PC-9 (cell line): ENCODE measurements around the gene EPHB2. TPM values are rescaled to one million over a fixed set of nuclear protein-coding genes. Genes with fewer than 3 reads are reported as not detected.

Source experiments
- BruUV-seq: library from RNA; stranded (reverse); fragments of 400-500 nt; replicated peaks from 2 replicates; lab custom pipeline; 2021; lab: Mats Ljungman, UMichigan
- CTCF ChIA-PET: fragments of 300-600 bp; sonication (Branson Sonifier 250); formaldehyde crosslinking; loops from one replicate; lab custom pipeline; 2022; ENCODE audit warnings: antibody characterized with exemption; lab: Charles Lee
- POLR2A ChIA-PET: fragments of 300-600 bp; sonication (Branson Sonifier 250); formaldehyde crosslinking; loops from one replicate; lab custom pipeline; 2022; ENCODE audit warnings: antibody characterized with exemption; ENCODE audit not compliant: unreplicated experiment; lab: Charles Lee
- DNase-seq, 2 experiments: peaks; one replicate each; pipeline versions ENCODE4 v3.0.0 to v3.0.0-alpha.2; 2015 to 2022; ENCODE audit warnings: mixed read lengths in 1 of 2
- H2AFZ ChIP-seq: fragments of 200-600 bp; sonication (generic); 2 replicates; pipeline ENCODE4 v1.8.1; 2017; ENCODE audit warnings: antibody characterized with exemption
- H3F3A ChIP-seq: fragments of 200-600 bp; sonication (generic); 2 replicates; pipeline ENCODE4 v1.8.1; 2017; ENCODE audit warnings: antibody characterized with exemption, mild to moderate bottlenecking, low read depth; ENCODE audit not compliant: insufficient read depth
- H3K27ac ChIP-seq: fragments of 200-600 bp; sonication (generic); 2 replicates; pipeline ENCODE4 v1.6.1; 2016; ENCODE audit warnings: mixed run types
- H3K27me3 ChIP-seq: fragments of 200-600 bp; sonication (generic); 2 replicates; pipeline ENCODE4 v1.6.1; 2016; ENCODE audit warnings: low read depth, mixed run types; ENCODE audit not compliant: insufficient read depth
- H3K36me3 ChIP-seq: fragments of 200-600 bp; sonication (generic); 2 replicates; pipeline ENCODE4 v1.6.1; 2016; ENCODE audit warnings: low read depth, mixed run types
- H3K4me1 ChIP-seq: fragments of 200-600 bp; sonication (generic); replicated peaks from 2 replicates; pipeline ENCODE4 v1.6.1; 2016; ENCODE audit warnings: mixed run types; ENCODE audit not compliant: insufficient read depth
- H3K4me2 ChIP-seq: fragments of 200-600 bp; sonication (generic); 2 replicates; pipeline ENCODE4 v1.6.1; 2017; ENCODE audit warnings: mixed run types
- H3K4me3 ChIP-seq: fragments of 200-600 bp; sonication (generic); 2 replicates; pipeline ENCODE4 v1.6.1; 2016; ENCODE audit warnings: mixed run types
- H3K79me2 ChIP-seq: fragments of 200-600 bp; sonication (generic); 2 replicates; pipeline ENCODE4 v1.6.1; 2017; ENCODE audit warnings: low read depth, mixed run types
- H3K9me2 ChIP-seq: fragments of 200-600 bp; sonication (generic); 2 replicates; pipeline ENCODE4 v1.8.1; 2017; ENCODE audit warnings: mild to moderate bottlenecking; ENCODE audit not compliant: insufficient read depth
- H3K9me3 ChIP-seq: fragments of 200-600 bp; sonication (generic); 2 replicates; pipeline ENCODE4 v1.8.1; 2016; ENCODE audit warnings: low read depth; ENCODE audit not compliant: insufficient read depth
- H4K20me1 ChIP-seq: fragments of 200-600 bp; sonication (generic); 2 replicates; pipeline ENCODE4 v1.8.1; 2017; ENCODE audit not compliant: insufficient read depth
- EZH2 ChIP-seq: fragments of 200-600 bp; sonication (generic); IDR thresholded peaks from 2 replicates; pipeline ENCODE4 v1.8.0; 2017; ENCODE audit warnings: antibody characterized with exemption, low read depth
- intact Hi-C: fragments of 100-400 bp; cut with micrococcal nuclease; formaldehyde crosslinking; loops from one replicate; pipeline ENCODE4 v1.10.0; 2022; ENCODE audit not compliant: unreplicated experiment
- total RNA-seq: library from RNA; stranded (reverse); gene quantifications from 2 replicates; pipeline ENCODE4 v1.2.3, GENCODE V29; 2021
- TF ChIP-seq, protein P1 (sequence below): fragments of 200-600 bp; sonication (generic); conservative IDR thresholded peaks from 2 replicates; pipeline ENCODE4 v1.6.1; 2017; ENCODE audit warnings: mixed run types, antibody characterized with exemption, mild to moderate bottlenecking, moderate library complexity

Gene EPHB2
- total RNA-seq, 1 experiment from 2014 or later, result 26.7 TPM

DNA sequence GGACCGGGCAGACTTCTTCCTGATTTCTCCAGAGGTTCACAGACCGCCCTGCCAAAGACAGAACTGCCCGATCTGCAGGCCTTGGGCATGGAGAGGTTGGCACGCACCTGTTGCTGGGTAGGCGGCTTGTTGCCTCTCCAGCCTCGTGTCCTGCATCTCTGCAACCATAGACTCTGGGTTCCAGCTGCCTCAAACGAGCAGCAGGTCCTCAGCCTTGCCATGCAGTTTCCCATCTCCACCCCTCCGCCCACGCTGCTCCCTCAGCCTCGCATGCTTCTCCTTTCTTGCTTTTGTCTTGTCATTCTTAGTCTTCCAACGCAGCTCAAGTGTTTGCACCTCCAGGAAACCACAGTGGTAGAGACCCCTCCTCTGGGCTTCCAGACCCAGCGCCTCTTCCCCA, 135.8 kb downstream of the EPHB2 start:
- BruUV-seq, result no TSS peak
- CTCF ChIA-PET, result no interaction called here
- no peak for DNase-seq

DNA sequence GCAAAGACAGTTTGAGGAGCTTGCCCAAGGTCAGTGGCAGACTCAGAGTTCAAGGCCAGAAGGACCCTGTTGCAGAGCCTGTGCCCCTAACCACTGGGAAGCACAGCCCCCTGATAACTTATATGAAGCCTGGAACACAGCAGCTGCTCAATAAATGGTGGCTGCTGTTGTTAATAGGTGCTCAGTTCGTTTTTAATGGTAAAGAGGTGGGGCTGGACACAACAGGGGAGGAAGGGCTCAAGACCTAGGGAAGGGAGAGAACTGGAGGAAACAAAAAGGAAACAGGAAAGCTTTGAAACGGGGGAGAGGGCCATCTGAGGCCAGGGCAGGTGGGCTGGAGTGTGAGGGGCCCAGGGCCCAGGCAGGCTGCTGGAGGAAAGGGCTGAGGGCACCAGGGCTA, 136.6 kb downstream of the EPHB2 start:
- Histone ChIP-seq H3K4me3 (no peak overlapping the region), H2AFZ (no peak overlapping the region), H3K4me2 (no peak overlapping the region), H3K9me2 (no peaks in the 10 kb centered on the region), H3K79me2 (no peaks in the 10 kb centered on the region), H3K4me1 (no peaks in the 10 kb centered on the region), H4K20me1 (no peaks in the 10 kb centered on the region), H3K36me3 (no peaks in the 10 kb centered on the region), H3F3A (no peaks in the 10 kb centered on the region), H3K27ac (no peak overlapping the region), H3K9me3 (no peaks in the 10 kb centered on the region), H3K27me3 (no peaks in the 10 kb centered on the region)
- BruUV-seq, result no TSS peak
- no peak for TF ChIP-seq EZH2
- TF ChIP-seq, protein P1, sequence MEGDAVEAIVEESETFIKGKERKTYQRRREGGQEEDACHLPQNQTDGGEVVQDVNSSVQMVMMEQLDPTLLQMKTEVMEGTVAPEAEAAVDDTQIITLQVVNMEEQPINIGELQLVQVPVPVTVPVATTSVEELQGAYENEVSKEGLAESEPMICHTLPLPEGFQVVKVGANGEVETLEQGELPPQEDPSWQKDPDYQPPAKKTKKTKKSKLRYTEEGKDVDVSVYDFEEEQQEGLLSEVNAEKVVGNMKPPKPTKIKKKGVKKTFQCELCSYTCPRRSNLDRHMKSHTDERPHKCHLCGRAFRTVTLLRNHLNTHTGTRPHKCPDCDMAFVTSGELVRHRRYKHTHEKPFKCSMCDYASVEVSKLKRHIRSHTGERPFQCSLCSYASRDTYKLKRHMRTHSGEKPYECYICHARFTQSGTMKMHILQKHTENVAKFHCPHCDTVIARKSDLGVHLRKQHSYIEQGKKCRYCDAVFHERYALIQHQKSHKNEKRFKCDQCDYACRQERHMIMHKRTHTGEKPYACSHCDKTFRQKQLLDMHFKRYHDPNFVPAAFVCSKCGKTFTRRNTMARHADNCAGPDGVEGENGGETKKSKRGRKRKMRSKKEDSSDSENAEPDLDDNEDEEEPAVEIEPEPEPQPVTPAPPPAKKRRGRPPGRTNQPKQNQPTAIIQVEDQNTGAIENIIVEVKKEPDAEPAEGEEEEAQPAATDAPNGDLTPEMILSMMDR, result no peak
- ChIA-PET POLR2A (no interaction called here), CTCF (no interaction called here)
- intact Hi-C loops, result no loop called here
- no peak for DNase-seq

More for the DNA sequence above, 135.8 kb downstream of the EPHB2 start:
- no peaks in the 10 kb centered on the region for H3K9me3 ChIP-seq
- H3K9me2 ChIP-seq, result no peaks in the 10 kb centered on the region
- H3K27me3 ChIP-seq, result no peaks in the 10 kb centered on the region
- intact Hi-C loops, result no loop called here
- no peaks in the 10 kb centered on the region for H4K20me1 ChIP-seq
- H3K79me2 ChIP-seq, result no peaks in the 10 kb centered on the region
- no peaks in the 10 kb centered on the region for H3F3A ChIP-seq
- no peak overlapping the region for H3K27ac ChIP-seq
- no peak for TF ChIP-seq EZH2
- TF ChIP-seq, protein P1, result no peak
- H3K4me3 ChIP-seq, result no peak overlapping the region
- H3K4me1 ChIP-seq, result no peaks in the 10 kb centered on the region
- POLR2A ChIA-PET, result no interaction called here
- no peak overlapping the region for H2AFZ ChIP-seq
- H3K4me2 ChIP-seq, result no peak overlapping the region
- H3K36me3 ChIP-seq, result no peaks in the 10 kb centered on the region

DNA sequence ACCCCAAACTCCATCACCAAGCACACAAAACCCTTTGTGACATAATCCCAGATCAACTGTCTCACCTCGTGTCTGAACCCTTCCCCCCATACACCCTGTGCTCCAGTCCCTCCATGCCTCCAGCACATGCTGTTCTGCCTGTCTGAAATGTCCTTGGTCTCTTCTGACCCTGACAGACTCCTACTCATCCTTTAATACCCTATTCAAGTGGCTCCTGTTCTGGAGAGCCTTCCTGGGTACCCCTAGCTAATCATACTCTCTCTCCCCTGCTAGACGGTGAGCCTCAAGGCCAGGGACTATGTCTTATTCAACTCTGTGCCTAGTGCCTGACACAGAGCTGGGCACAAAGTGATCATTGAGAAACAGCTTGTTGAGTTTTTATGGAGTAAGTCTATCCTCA, 137.1 kb downstream of the EPHB2 start:
- POLR2A ChIA-PET, result no interaction called here
- H3K4me2 ChIP-seq, result no peak overlapping the region
- CTCF ChIA-PET, result no interaction called here
- intact Hi-C loops, result no loop called here
- no peaks in the 10 kb centered on the region for H3K27me3 ChIP-seq
- no peaks in the 10 kb centered on the region for H3K9me3 ChIP-seq
- no peak overlapping the region for H2AFZ ChIP-seq
- H3K36me3 ChIP-seq, result no peaks in the 10 kb centered on the region
- DNase-seq, result no peak
- no peak overlapping the region for H3K4me3 ChIP-seq
- no peak overlapping the region for H3K27ac ChIP-seq
- no TSS peak for BruUV-seq
- H3K9me2 ChIP-seq, result no peaks in the 10 kb centered on the region
- H3K4me1 ChIP-seq, result no peaks in the 10 kb centered on the region
- H3F3A ChIP-seq, result no peaks in the 10 kb centered on the region
- TF ChIP-seq, protein P1, result no peak
- no peak for TF ChIP-seq EZH2
- H4K20me1 ChIP-seq, result no peaks in the 10 kb centered on the region
- H3K79me2 ChIP-seq, result no peaks in the 10 kb centered on the region
